H1 (cell line): ENCODE measurements around the gene ABCC10. TPM values are rescaled to one million over a fixed set of nuclear protein-coding genes. Genes with fewer than 3 reads are reported as not detected.

ENCODE experiments used
- ASH2L ChIP-seq: fragments of 200-600, 300-600 bp; sonication (generic); IDR thresholded peaks from one replicate; pipeline ENCODE4 v1.7.1; 2017; ENCODE audit warnings: low read length
- BCL11A ChIP-seq, 2 experiments: IDR thresholded peaks; one replicate each; pipeline ENCODE4 v1.6.1; 2011; ENCODE audit warnings: low read depth in 2 of 2, low read length in 2 of 2, mild to moderate bottlenecking in 2 of 2
- JUND ChIP-seq: IDR thresholded peaks from 2 replicates; pipeline ENCODE4 v1.6.1; 2011; ENCODE audit warnings: mild to moderate bottlenecking, improper control_type of control experiment, low read length
- KDM5A ChIP-seq: fragments of 200-600 bp; IDR thresholded peaks from 2 replicates; pipeline ENCODE4 v1.7.1; 2012; ENCODE audit warnings: mild to moderate bottlenecking, low read length, inconsistent platforms, mixed read lengths
- MAX ChIP-seq: IDR thresholded peaks from 2 replicates; pipeline ENCODE4 v1.6.1; 2012; ENCODE audit warnings: inconsistent platforms
- RXRA ChIP-seq: IDR thresholded peaks from 2 replicates; pipeline ENCODE4 v1.6.1; 2011; ENCODE audit warnings: low read depth, mild to moderate bottlenecking, low read length, moderate library complexity; ENCODE audit not compliant: insufficient read depth
- SAP30 ChIP-seq: fragments of 300-600 bp; sonication (generic); IDR thresholded peaks from 2 replicates; pipeline ENCODE4 v1.7.1; 2012; ENCODE audit warnings: low read length, moderate library complexity, mild to moderate bottlenecking, inconsistent platforms; ENCODE audit not compliant: insufficient read depth, insufficient replicate concordance
- ZNF274 ChIP-seq: IDR thresholded peaks from 2 replicates; pipeline ENCODE4 v1.7.0; 2012; ENCODE audit warnings: low read length, borderline replicate concordance; ENCODE audit errors: extremely low read depth
- polyA plus RNA-seq, 7 experiments: library from polyadenylated mRNA; depleted of rRNA in 3 of 7; stranded (reverse) in 5 of 7; unstranded in 2 of 7; fragments of >200 nt in 5 of 7; fragments of 200-250 nt in 2 of 7; gene quantifications; 1 replicate in 5 of 7; 2 replicates in 1 of 7; 4 replicates in 1 of 7; pipeline versions ENCODE4 v1.2.1 to v1.2.3, GENCODE V29; 2011 to 2013; ENCODE audit warnings: missing spikeins in 2 of 7, mixed read lengths in 2 of 7
- total RNA-seq: library from RNA; stranded (reverse); fragmentation: NEBNext Ultra II Directional; extraction: Animal tissue kit (Norgen Biotek cat#: 25700); gene quantifications from 2 replicates; pipeline ENCODE4 v1.2.1, GENCODE V29; 2021

Gene ABCC10
- total and polyA plus RNA-seq, 2 of the 8 experiments (the other 6 are each of a cell fraction or from before 2014, with no cell fraction given), result 15.5 to 24.6 TPM

GRCh38 chr6:43427406-43428111, at the start of gene ABCC10 (continued):
- TF ChIP-seq ASH2L (peak; percentile 27), SAP30 (no peak), RXRA (0 out of 2 replicates have a peak, but pooled peaks have one; percentile 23), MAX (peak; percentile 89), BCL11A (IDR thresholded peaks at IDR 0.05; ENCODE audit: low read depth in 2 of 2, low read length in 2 of 2) (no peak), KDM5A (no peak), JUND (no peak), ZNF274 (no peak)
- TF ChIP-seq, all 59 proteins: peak for 17
